GM12878 (cell line): ENCODE measurements around the gene CD300A. TPM values are rescaled to one million over a fixed set of nuclear protein-coding genes. Genes with fewer than 3 reads are reported as not detected.

Source experiments
- ATAC-seq: fragments of 200-7000 bp; cut with Tn5 transposase; 3 replicates; pipeline ENCODE4 v1.9.1; 2020; ENCODE audit warnings: mild to moderate bottlenecking, moderate library complexity
- BruUV-seq: library from RNA; stranded (reverse); fragments of 400-500 nt; replicated peaks from 2 replicates; lab custom pipeline; 2021; lab: Mats Ljungman, UMichigan
- CTCF ChIA-PET: fragments of 300-600 bp; sonication (Branson Sonifier 250); formaldehyde crosslinking; extraction: SDS; loops from one replicate; lab custom pipeline; 2021; ENCODE audit warnings: inconsistent platforms; lab: Yijun Ruan, JAX
- POLR2A ChIA-PET: fragments of 350-600 bp; formaldehyde crosslinking; extraction: SDS; loops from one replicate; lab custom pipeline; 2021; ENCODE audit warnings: inconsistent platforms; lab: Charles Lee
- RAD21 ChIA-PET: fragments of 300-600 bp; sonication (Branson Sonifier 250); formaldehyde crosslinking; loops from one replicate; lab custom pipeline; 2023; ENCODE audit warnings: antibody characterized with exemption; ENCODE audit not compliant: unreplicated experiment; lab: Charles Lee
- SMC1A ChIA-PET: fragments of 300-600 bp; sonication (Branson Sonifier 250); formaldehyde crosslinking; loops from one replicate; lab custom pipeline; 2023; ENCODE audit not compliant: unreplicated experiment, uncharacterized antibody; lab: Charles Lee
- DNase-seq: peaks from one replicate; pipeline ENCODE4 v3.0.0-alpha.2; 2011; ENCODE audit warnings: low read depth, low spot score
- FAIRE-seq: peaks from 3 replicates; lab custom pipeline; 2011; peaks lifted over from hg19 to GRCh38; lab: Jason Lieb, UNC
- H2AFZ ChIP-seq: 2 replicates; pipeline ENCODE4 v1.6.0; 2011; ENCODE audit warnings: low read depth, low read length, control low read depth; ENCODE audit not compliant: control insufficient read depth
- H3K27ac ChIP-seq: 2 replicates; pipeline ENCODE4 v1.5.1; 2011; ENCODE audit warnings: control low read depth; ENCODE audit not compliant: control insufficient read depth, insufficient read depth
- H3K27me3 ChIP-seq, 2 experiments: replicated peaks in 1 of 2; 2 replicates each; pipeline versions ENCODE4 v1.6.0 to v1.6.1; 2011; ENCODE audit warnings: low read length in 1 of 2; ENCODE audit not compliant: control insufficient read depth in 2 of 2, insufficient read depth in 2 of 2
- H3K36me3 ChIP-seq, 2 experiments: 2 replicates each; pipeline ENCODE4 v1.5.1; 2011; ENCODE audit warnings: low read length in 1 of 2; ENCODE audit not compliant: control insufficient read depth in 2 of 2, insufficient read depth in 2 of 2
- H3K4me1 ChIP-seq: 2 replicates; pipeline ENCODE4 v1.6.1; 2011; ENCODE audit warnings: mild to moderate bottlenecking, low read length, moderate library complexity, mixed read lengths; ENCODE audit not compliant: control insufficient read depth, insufficient read depth
- H3K4me2 ChIP-seq: 2 replicates; pipeline ENCODE4 v1.6.0; 2011; ENCODE audit warnings: control low read depth; ENCODE audit not compliant: control insufficient read depth, insufficient read depth
- H3K4me3 ChIP-seq: fragments of 200-600 bp; sonication (generic); 2 replicates; pipeline ENCODE4 v1.5.1; 2016
- H3K79me2 ChIP-seq: 2 replicates; pipeline ENCODE4 v1.6.0; 2011; ENCODE audit warnings: low read length; ENCODE audit not compliant: control insufficient read depth, insufficient read depth
- H3K9ac ChIP-seq: 2 replicates; pipeline ENCODE4 v1.8.0; 2011; ENCODE audit warnings: low read length, control low read depth, mixed read lengths; ENCODE audit not compliant: control insufficient read depth, insufficient read depth
- H3K9me3 ChIP-seq: replicated peaks from 3 replicates; pipeline ENCODE4 v1.5.1; 2011; ENCODE audit warnings: mild to moderate bottlenecking, low read length; ENCODE audit not compliant: control insufficient read depth, insufficient read depth
- H4K20me1 ChIP-seq: 2 replicates; pipeline ENCODE4 v1.6.0; 2011; ENCODE audit not compliant: control insufficient read depth, insufficient read depth
- EED ChIP-seq: sonication (generic); IDR thresholded peaks from 2 replicates; pipeline ENCODE4 v1.6.1; 2016; ENCODE audit warnings: antibody characterized with exemption, low read depth
- GATAD2B ChIP-seq: fragments of 450-650 bp; conservative IDR thresholded peaks from 2 replicates; pipeline ENCODE4 v1.6.1; 2017; ENCODE audit warnings: low read depth, mild to moderate bottlenecking, moderate library complexity
- HDAC2 ChIP-seq: fragments of 200-600 bp; sonication (generic); IDR thresholded peaks from 2 replicates; pipeline ENCODE4 v1.6.1; 2017
- HSF1 ChIP-seq: fragments of 150-350 bp; IDR thresholded peaks from 2 replicates; pipeline ENCODE4 v1.6.1; 2014; ENCODE audit warnings: mild to moderate bottlenecking, low read depth, low read length
- IKZF2 ChIP-seq, 2 experiments: fragments of 450-650 bp; IDR thresholded peaks; 2 replicates each; pipeline ENCODE4 v1.6.1; 2017; ENCODE audit warnings: mild to moderate bottlenecking in 2 of 2, moderate library complexity in 2 of 2
- MTA3 ChIP-seq: IDR thresholded peaks from 2 replicates; pipeline ENCODE4 v1.6.1; 2012; ENCODE audit warnings: low read length, inconsistent platforms, borderline replicate concordance
- NFYB ChIP-seq: IDR thresholded peaks from 2 replicates; pipeline ENCODE4 v1.6.1; 2011; ENCODE audit warnings: low read depth, mild to moderate bottlenecking, low read length, improper control_type of control experiment, moderate library complexity; ENCODE audit not compliant: insufficient read depth
- POLR2AphosphoS2 ChIP-seq: IDR thresholded peaks from 2 replicates; pipeline ENCODE4 v1.6.1; 2011; ENCODE audit warnings: low read depth, mild to moderate bottlenecking, low read length, improper control_type of control experiment, moderate library complexity
- RAD51 ChIP-seq: fragments of 450-650 bp; IDR thresholded peaks from 2 replicates; pipeline ENCODE4 v1.6.1; 2016; ENCODE audit warnings: moderate library complexity, mild to moderate bottlenecking, inconsistent platforms
- YBX1 ChIP-seq: fragments of 450-650 bp; IDR thresholded peaks from 2 replicates; pipeline ENCODE4 v1.6.1; 2016; ENCODE audit warnings: antibody characterized with exemption
- WGBS: methylation state at CpG from one replicate; pipeline ENCODE4 v1.1.6; 2016; ENCODE audit warnings: low lambda C conversion rate; ENCODE audit not compliant: insufficient replicate concordance, insufficient coverage; ENCODE audit errors: missing lambda C conversion rate; 5-methylcytosine and 5-hydroxymethylcytosine counted together
- in situ Hi-C: fragments of 300-500 bp; cut with MboI; formaldehyde crosslinking; loops from 9 replicates; pipeline ENCODE4 v1.14.3; 2018; ENCODE audit warnings: mixed read lengths
- intact Hi-C: fragments of 100-400 bp; cut with micrococcal nuclease; formaldehyde crosslinking; loops from one replicate; pipeline ENCODE4 v1.14.2; 2022; ENCODE audit not compliant: unreplicated experiment
- polyA plus RNA-seq, 11 experiments: library from polyadenylated mRNA; depleted of rRNA in 4 of 11; unstranded in 6 of 11; stranded (reverse) in 5 of 11; fragments of >200 nt; fragmentation: Nextera tagmentation in 4 of 11; fragmentation: Illumina TruSeq in 1 of 11; extraction: Ambion mirVana in 4 of 11; extraction: Trizol in 1 of 11; gene quantifications; 1 replicate in 1 of 11; 2 replicates in 10 of 11; pipeline versions ENCODE4 v1.2.1 to v1.2.3, GENCODE V29; 2011 to 2016; ENCODE audit warnings: inconsistent platforms in 2 of 11, missing spikeins in 2 of 11, low read depth in 1 of 11
- total RNA-seq, 4 experiments: library from RNA; depleted of rRNA in 3 of 4; stranded (reverse); fragments of >200 nt in 3 of 4; fragmentation: Illumina TruSeq in 1 of 4; extraction: Trizol in 1 of 4; gene quantifications; 2 replicates each; pipeline versions ENCODE4 v1.2.1 to v1.2.3, GENCODE V29; 2013 to 2021

CD300A gene
- total and polyA plus RNA-seq, 10 of the 15 experiments (the other 5 are each of a cell fraction or from before 2014, with no cell fraction given): 10.6 to 128 (median 36.1) TPM

- TF ChIP-seq HDAC2 (no peak), MTA3 (no peak), RAD51 (no peak), NFYB (no peak), YBX1 (no peak)
Observed at GRCh38 chr17:74429604-74430384, 36.6 kb upstream of the CD300A start (continued).

GRCh38 chr17:74430385-74430705, 36.1 kb upstream of the CD300A start:
- H3K36me3 ChIP-seq: no peaks in the 10 kb centered on the region
- H3K4me1 ChIP-seq: peaks cover 17% of the 10 kb centered on the region
- 2% methylated on average over 13 of the region's 13 CpGs for WGBS
- H3K4me2 ChIP-seq: peak overlapping the region; percentile 89; the same call in 1 of the 2 replicates
- FAIRE-seq (no peak), DNase-seq (no peak), ATAC-seq (no peak)
- TF ChIP-seq POLR2AphosphoS2 (no peak), EED (0 out of 2 replicates have a peak, but pooled peaks have one; percentile 28), IKZF2 (IDR thresholded peaks at IDR 0.05) (peak in 1 of 2 experiments; percentile 79; a peak in 1 of 4 replicates), HSF1 (no peak), GATAD2B (0 out of 2 replicates have a peak, but pooled peaks have one; percentile 30)
- POLR2A ChIA-PET: interaction anchor here (2.6 kb wide), 1 partner anchor 12 kb away, joined by 11 read pairs; no protein-coding TSS in a partner anchor
- BruUV-seq: no TSS peak
- no peak overlapping the region for H2AFZ ChIP-seq
- intact Hi-C loops: loop anchor here (2.0 kb wide), 1 partner anchor 16 kb away; no protein-coding TSS in a partner anchor
- SMC1A ChIA-PET: interaction anchor here (0.9 to 1.4 kb wide), 6 partner anchors 12 to 50 kb away, joined by 3 to 8 read pairs (median 4); no protein-coding TSS in a partner anchor
- no peak overlapping the region for H3K4me3 ChIP-seq
- H3K79me2 ChIP-seq: no peaks in the 10 kb centered on the region
- CTCF ChIA-PET: interaction anchor here (1.0 to 2.3 kb wide), 6 partner anchors 8 to 51 kb away, joined by 3 to 9 read pairs (median 4); no protein-coding TSS in a partner anchor
- H3K27ac ChIP-seq: no peak overlapping the region; the same call in 1 of the 2 replicates
- no peaks in the 10 kb centered on the region; the same call in 2 of the 3 replicates for H3K9me3 ChIP-seq
- RAD21 ChIA-PET: interaction anchor here (0.6 to 1.7 kb wide), 7 partner anchors 9 to 51 kb away, joined by 3 to 13 read pairs (median 4); no protein-coding TSS in a partner anchor
- in situ Hi-C loops: no loop called here
- peaks cover 3 to 11% of the 10 kb centered on the region in 2 experiments; a peak in 3 of 4 replicates for H3K27me3 ChIP-seq
- no peaks in the 10 kb centered on the region for H4K20me1 ChIP-seq
- H3K9ac ChIP-seq: no peak overlapping the region
